HG03196 (cell line): ENCODE results near the gene SLC4A5.

Experiments used
- ATAC-seq: cut with Tn5 transposase; IDR thresholded peaks from one replicate; pipeline ENCODE4 v1.9.1; 2021; ENCODE audit not compliant: unreplicated experiment

The SLC4A5 gene

GRCh38 chr2:74317701-74318100, 25.5 kb downstream of the SLC4A5 start:
- no peak for ATAC-seq

- no peak for ATAC-seq
Measured at GRCh38 chr2:74316627-74317295, 26.5 kb downstream of the SLC4A5 start.

DNA sequence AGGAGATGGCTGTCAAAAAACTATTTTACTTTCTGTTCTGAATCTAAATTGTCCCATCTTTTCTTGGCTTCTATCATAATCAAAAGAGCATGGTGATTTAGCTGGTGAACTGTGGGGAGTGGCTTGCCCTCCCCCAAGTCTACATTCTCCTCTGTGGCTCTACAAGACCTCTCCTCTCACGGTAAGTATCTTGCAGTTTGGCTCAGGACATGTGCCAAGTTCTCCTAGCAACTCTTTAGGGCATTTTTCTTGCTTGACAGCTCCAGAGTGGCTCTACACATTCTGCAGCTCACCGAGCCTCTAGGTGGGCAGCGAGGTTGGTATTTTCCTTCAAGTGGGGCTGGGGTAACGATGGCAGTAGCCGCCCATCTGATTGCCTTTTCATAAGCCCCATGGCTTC, 29.1 kb downstream of the SLC4A5 start:
- no peak for ATAC-seq

DNA sequence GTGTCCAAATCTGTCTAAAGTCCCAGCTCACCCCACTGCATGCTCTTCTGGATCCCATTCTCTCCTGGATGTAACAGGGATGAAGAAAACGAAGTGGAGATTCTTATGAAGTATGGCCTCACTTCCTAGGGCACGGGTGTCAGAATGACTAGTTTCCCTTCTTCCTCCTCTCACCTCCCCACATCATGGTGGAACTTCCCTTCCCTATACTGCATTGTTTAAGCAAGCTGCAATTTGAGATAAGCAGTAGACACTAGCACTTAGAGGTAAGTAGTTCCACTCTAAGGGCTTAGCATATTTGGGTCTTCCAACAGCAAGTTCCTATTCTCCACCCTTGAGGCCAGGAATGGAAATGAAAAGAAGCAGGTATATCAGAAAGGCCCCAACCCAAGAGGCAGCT, 29.7 kb downstream of the SLC4A5 start:
- ATAC-seq = no peak

DNA sequence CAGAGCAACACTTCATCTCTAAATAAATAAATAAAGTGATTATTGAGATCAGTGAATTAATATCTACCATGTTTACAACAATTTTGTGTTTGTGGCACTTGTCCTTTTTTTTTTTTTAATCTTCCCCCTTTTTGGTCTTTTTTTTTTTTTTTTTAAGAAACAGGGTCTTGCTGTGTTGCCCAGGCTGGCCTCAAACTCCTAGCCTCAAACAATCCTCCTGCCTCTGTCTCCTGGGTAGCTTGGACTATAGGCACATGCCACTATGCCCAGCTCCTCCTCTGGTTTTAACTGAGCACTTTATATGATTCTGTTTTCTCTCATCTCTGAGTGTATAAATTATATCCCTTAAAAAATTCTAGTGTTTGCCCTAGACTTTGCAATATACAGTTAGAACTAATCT, 30.3 kb downstream of the SLC4A5 start:
- no peak for ATAC-seq

DNA sequence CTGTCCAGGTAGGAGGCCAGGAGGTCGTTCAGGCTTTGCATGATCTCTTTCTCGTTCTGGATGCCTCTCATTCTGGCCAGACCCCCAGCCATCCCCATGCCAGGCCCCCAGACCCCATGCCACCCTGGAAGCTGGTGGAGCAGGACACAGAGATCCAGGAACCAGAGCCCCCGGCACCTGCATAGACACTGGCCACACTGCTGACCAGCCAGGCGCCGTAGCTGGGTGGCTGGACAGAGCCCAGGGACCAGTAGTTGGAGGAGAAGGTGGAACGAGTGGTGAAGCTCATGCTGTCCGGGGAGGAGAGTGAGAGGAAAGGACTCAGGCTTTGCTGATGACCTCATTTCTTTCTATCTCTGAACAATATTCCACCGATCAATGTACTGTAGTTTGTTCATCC, 35.5 kb downstream of the SLC4A5 start:
- ATAC-seq = no peak

DNA sequence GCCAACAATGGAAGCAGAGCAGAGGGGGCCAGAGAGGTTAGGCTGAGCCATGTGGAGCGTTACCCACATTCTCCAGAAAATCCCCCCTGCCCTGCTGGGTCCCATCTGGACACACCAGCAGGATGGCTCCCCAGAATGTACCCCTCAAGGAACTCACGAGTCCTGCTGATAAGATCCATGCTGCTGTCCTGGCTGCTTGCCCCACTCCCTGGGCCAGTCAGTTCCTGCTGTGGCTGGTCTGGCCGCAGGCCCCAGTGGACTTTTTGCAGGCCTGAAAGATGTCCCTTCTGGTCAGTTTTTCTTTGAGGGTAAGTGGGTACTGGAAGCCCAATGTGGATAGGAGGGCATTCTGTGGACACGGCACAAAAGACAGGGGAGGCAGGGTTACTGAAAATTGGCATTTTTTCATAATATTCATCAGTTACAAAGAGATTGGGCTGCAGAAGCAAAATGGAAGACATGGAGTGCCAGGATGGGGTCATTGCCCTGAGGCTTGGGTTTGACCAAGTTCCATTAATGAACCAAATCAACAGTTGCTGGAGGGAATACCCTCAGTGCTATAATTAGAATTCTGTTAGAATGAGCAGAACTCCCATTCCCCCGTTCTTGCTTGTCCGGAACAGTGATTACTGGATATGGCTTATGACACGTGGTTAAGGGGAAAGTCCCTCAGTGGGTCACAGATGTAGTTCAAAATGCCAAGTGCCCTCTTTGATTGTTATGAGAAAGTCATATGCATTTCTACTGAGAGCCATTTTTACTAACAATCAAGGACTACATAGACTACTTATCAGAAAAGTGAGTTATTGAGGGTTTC, 38.7 kb downstream of the SLC4A5 start:
- ATAC-seq = no peak

DNA sequence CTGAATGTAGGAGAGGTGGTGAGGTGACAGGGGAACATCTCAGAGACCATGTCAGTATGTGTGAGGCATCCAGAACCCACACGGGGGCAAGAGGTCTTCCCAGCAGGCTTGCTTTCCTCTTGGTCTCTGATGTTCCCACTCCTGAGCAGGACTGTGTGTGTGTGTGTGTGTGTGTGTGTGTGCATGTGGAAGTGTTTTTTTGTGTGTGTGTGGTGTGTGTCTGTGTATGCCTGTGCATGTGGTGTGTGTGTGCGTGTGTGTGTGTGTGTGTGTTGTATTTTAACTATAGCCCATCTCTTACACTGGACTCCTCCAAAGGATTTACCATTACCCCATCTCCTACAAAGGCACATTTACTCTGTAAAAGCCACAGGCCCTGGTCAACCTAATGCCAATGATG, 40.4 kb downstream of the SLC4A5 start:
- no peak for ATAC-seq

- ATAC-seq = no peak
Measured at GRCh38 chr2:74301262-74301661, 42.0 kb downstream of the SLC4A5 start.

GRCh38 chr2:74300506-74300905, 42.7 kb downstream of the SLC4A5 start:
- no peak for ATAC-seq

DNA sequence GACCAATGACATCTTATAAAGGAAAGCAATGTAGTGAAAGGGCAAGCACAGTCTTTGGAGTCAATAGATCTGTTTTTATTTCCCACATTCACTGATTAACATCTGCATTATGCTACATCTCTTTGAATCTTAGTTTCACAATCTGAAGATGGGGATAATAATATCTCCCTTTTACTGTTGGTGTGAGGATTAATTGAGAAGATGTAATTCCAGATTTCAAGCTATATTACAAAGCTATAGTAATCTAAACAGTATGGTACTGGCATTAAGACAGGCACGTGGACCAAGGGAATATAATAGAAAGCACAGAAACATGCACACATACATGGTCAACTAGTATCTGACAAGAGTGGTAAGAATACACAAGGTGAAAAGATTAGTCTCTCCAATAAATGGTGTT, 45.3 kb downstream of the SLC4A5 start:
- ATAC-seq = no peak

DNA sequence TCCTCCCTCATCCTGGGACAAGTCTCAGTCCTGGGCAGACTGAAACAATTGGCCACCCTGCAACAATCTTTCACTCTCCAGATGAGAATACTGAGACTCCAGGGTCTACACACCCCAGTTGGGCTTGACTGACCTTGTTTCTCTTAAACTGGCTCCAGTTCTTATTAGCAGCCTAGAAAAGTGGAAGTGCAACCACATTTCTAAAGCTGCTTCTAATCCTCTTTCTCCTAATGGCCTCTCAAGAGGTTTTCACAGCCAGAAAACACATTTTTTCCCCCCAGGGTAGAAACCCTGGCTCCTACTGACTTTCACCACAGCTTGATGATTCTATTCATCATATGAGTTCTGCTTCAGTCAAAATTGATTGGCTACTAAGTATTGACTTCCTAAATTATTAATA, 45.8 kb downstream of the SLC4A5 start:
- no peak for ATAC-seq

DNA sequence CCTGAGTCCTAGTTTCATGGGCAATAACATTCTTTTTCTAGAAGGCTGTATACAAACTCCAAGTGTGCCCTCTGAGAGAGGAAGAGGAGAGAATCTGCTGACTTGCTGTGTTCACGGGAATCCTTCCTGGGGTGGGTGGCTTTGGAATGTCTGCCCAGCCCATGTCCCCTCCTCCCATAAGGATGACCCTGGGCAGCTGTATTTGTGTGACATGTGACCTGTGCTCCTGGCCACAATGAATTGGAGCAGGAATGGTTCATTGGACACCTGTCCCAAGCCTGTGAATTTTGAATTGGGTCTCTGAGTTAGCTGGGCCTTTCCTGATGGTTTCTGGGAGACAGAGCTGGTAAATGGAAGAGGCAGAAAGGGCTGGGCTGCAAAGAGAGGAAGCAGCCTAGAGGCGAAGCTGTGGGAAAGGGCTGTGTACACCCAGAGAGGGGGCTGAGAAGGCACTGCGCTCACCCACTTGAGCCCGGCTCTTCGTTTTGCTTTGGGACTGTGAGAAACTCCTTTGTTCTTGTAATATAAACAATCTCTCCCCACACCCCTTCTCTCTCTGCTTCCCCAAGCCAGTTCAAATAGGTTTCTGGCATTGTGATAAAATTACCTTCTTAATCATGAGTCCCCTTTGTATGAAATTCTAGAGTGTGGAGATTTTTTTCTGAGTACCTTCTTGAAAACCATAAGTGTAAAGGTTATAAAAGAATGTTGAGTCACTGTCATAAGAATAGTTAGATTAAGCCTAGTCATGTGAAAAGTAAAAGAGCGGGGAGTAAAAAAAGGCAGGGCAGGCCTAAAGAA, 49.8 kb downstream of the SLC4A5 start:
- ATAC-seq = no peak

GRCh38 chr2:74292751-74293150, 50.5 kb downstream of the SLC4A5 start:
- ATAC-seq = no peak

DNA sequence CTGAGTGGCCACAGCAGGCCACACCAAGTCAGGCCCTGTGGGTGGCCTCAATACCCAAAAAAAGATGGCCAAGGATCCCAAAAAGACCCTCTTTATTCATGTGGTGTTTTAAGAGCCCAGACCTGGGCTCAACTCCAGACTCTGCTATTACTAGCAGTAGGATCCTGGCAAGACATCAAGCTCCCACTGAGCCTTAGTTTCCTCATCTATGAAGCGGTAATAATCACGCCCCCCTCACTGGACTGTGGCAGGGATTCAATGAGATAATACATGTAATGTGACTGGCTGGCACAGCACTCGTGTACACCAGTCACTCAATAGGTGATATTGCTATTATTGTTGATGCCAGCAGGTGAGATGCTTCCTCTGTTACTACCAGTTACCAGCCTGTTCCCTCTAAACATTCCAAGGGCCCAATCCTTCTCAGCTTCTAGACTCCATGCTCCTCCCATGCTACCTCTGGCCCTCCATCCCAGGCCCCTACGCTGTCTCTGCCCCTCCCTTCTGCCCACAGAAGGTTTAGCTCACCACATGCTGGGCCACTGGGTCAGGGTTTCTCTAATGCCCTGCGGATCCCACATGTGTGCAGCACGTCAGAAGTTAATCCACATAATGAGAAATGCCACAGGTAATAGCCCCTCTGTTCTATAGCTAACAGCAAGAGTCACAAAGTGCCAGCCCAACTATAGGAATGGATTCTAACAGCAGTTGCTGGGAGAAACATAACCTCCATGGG, 51.2 kb downstream of the SLC4A5 start:
- no peak for ATAC-seq

- no peak for ATAC-seq
Measured at GRCh38 chr2:74291218-74291544, 52.0 kb downstream of the SLC4A5 start.

GRCh38 chr2:74290466-74291217, 52.6 kb downstream of the SLC4A5 start:
- no peak for ATAC-seq

DNA sequence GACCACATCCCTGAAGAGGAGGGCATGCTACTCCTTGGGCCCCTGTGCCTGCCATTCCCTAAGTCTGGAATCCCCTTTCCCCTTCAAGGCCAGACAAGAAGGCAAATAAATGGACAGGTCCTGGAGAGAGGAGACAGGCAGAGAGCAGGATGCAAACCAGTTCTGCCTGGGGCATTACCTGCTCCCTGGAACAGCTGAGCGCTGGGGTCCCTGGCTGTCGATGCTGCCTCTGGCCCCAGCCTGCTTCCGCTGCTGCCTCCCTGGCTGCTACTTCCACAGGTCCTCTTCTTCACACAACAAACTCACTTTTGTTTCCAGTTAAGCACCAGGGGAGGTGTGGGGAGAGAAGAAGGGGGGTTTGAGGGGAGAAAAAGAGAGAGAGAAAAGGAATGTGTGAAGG, 53.1 kb downstream of the SLC4A5 start:
- no peak for ATAC-seq

DNA sequence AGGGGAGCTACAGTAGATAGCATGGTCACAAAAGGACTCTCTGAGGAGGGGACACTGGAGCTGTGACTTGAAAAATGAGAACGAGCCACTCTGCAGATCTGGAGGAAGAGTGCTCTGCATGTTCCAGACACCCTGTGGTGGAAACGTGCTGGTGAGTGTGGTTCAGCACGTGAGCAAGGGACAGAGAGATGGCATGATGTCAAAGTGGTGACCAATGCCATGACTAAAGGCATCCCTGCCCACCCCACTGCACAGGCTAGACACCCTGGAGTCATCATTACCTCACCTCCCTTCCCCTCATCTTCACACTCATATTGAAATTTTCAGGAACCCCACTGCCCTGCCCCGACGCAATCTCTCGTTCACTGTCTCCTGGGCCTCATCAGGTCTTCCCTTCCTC, 56.5 kb downstream of the SLC4A5 start:
- no peak for ATAC-seq

GRCh38 chr2:74281141-74281975, 61.9 kb downstream of the SLC4A5 start:
- ATAC-seq = no peak
